Stomach (tissue), 9 donors: Measurements from ENCODE around the gene PCBP3. TPM values are rescaled to one million over a fixed set of nuclear protein-coding genes. Genes with fewer than 3 reads are reported as not detected.

ENCODE experiments used
- DNase-seq, 2 donors: peaks; one replicate each; pipeline versions ENCODE4 v3.0.0 to v3.0.0-alpha.2; 2013 to 2019
- H3K27ac ChIP-seq, 5 donors: fragments of 200-600 bp in 4 of 5; sonication (generic) in 4 of 5; one replicate each; pipeline ENCODE4 v1.5.1; 2013 to 2019; ENCODE audit warnings: mild to moderate bottlenecking in 1 of 5, moderate library complexity in 1 of 5
- H3K27me3 ChIP-seq, 3 donors: fragments of 200-600 bp; sonication (generic); one replicate each; pipeline ENCODE4 v1.5.1; 2017 to 2019; ENCODE audit warnings: mixed run types in 1 of 3
- H3K36me3 ChIP-seq, 4 donors: fragments of 200-600 bp; sonication (generic); 1 replicate in 3 of 4; 2 replicates in 1 of 4; pipeline ENCODE4 v1.5.1; 2016 to 2019
- H3K4me1 ChIP-seq, 4 donors: fragments of 200-600 bp; sonication (generic); one replicate each; pipeline ENCODE4 v1.5.1; 2016 to 2019
- H3K4me3 ChIP-seq, 4 donors: fragments of 200-600 bp; sonication (generic) in 3 of 4; one replicate each; pipeline ENCODE4 v1.5.1; 2016 to 2019; ENCODE audit warnings: mild to moderate bottlenecking in 1 of 4
- H3K9me3 ChIP-seq, 4 donors: fragments of 200-600 bp; sonication (generic); one replicate each; pipeline ENCODE4 v1.5.1; 2016 to 2019
- CTCF ChIP-seq, 7 experiments: fragments of 450-650 bp in 4 of 7; fragments of 200-600 bp in 3 of 7; sonication (generic) in 3 of 7; IDR thresholded peaks; one replicate each; pipeline ENCODE4 v1.5.1; 2016 to 2019; ENCODE audit warnings: antibody characterized with exemption in 7 of 7, control low read depth in 2 of 7, mild to moderate bottlenecking in 1 of 7
- EP300 ChIP-seq: sonication (generic); formaldehyde crosslinking; IDR thresholded peaks from one replicate; pipeline ENCODE4 v1.6.1; 2017; ENCODE audit warnings: antibody characterized with exemption
- POLR2A ChIP-seq, 4 donors: fragments of 450-650 bp; IDR thresholded peaks; one replicate each; pipeline ENCODE4 v1.6.1; 2016; ENCODE audit warnings: antibody characterized with exemption in 4 of 4, control low read depth in 2 of 4, mild to moderate bottlenecking in 1 of 4, moderate library complexity in 1 of 4
- POLR2AphosphoS5 ChIP-seq, 3 donors: sonication (generic); formaldehyde crosslinking; IDR thresholded peaks; one replicate each; pipeline ENCODE4 v1.6.1; 2016; ENCODE audit warnings: antibody characterized with exemption in 3 of 3
- WGBS, 5 donors: extraction: QIAGEN DNeasy Blood & Tissue Kit in 3 of 5; methylation state at CpG; one replicate each; pipeline versions ENCODE4 v1.1.5 to v1.1.7; 2013 to 2018; 5-methylcytosine and 5-hydroxymethylcytosine counted together
- intact Hi-C: fragments of 100-400 bp; cut with DNase I; formaldehyde crosslinking; loops from one replicate; pipeline ENCODE4 v1.15.1; 2023; ENCODE audit warnings: low total_unique reads
- polyA plus RNA-seq, 3 donors: library from polyadenylated mRNA; stranded (reverse); fragments of 200-250 nt; gene quantifications; one replicate each; pipeline ENCODE4 v1.2.3, GENCODE V29; 2013
- total RNA-seq, 5 donors: library from RNA; depleted of rRNA; stranded (reverse); fragments of >200 nt; gene quantifications; one replicate each; pipeline versions ENCODE4 v1.1.0 to v1.2.3, GENCODE V29; 2014 to 2016
- donor health status: healthy with polysubstance abuse.
- donor health status: Bipolar disorder and iron deficiency.
- donor health status: healthy.

PCBP3 gene
- total and polyA plus RNA-seq, 8 donors: 1.8 to 10.9 (median 3.3) TPM; not detected in 3

GRCh38 chr21:45841033-45841432, 197.5 kb downstream of the PCBP3 start:
- TF ChIP-seq CTCF (IDR thresholded peaks at IDR 0.05): no peak
- no peak for DNase-seq
- 86 to 98% (median 95%) methylated on average over 8 of the region's 8 CpGs for WGBS, 5 donors
- Histone ChIP-seq H3K27ac (no peak overlapping the region), H3K9me3 (peaks cover 0 to 20% (median 15%) of the 10 kb centered on the region in 4 donors), H3K27me3 (no peaks in the 10 kb centered on the region), H3K4me1 (no peaks in the 10 kb centered on the region), H3K36me3 (no peaks in the 10 kb centered on the region), H3K4me3 (no peak overlapping the region)
- intact Hi-C loops: no loop called here

GRCh38 chr21:45843426-45843825, 199.9 kb downstream of the PCBP3 start:
- H3K4me1 ChIP-seq: peaks cover 0 to 5% (median 0%) of the 10 kb centered on the region in 4 donors
- intact Hi-C loops: no loop called here
- H3K27me3 ChIP-seq: no peaks in the 10 kb centered on the region
- DNase-seq: no peak
- TF ChIP-seq POLR2A (IDR thresholded peaks at IDR 0.05) (no peak), POLR2AphosphoS5 (IDR thresholded peaks at IDR 0.05) (no peak), EP300 (no peak), CTCF (IDR thresholded peaks at IDR 0.05) (no peak)
- WGBS, 5 donors: 72 to 82% (median 77%) methylated on average over 2 of the region's 2 CpGs
- H3K9me3 ChIP-seq: peaks cover 0 to 20% (median 15%) of the 10 kb centered on the region in 4 donors
- no peak overlapping the region for H3K27ac ChIP-seq
- H3K4me3 ChIP-seq: no peak overlapping the region
- H3K36me3 ChIP-seq: no peaks in the 10 kb centered on the region

- 70 to 87% (median 81%) methylated on average over 4 to 8 of the region's 8 CpGs for WGBS, 5 donors
- H3K27me3 ChIP-seq: no peaks in the 10 kb centered on the region
- peaks cover 0 to 5% (median 0%) of the 10 kb centered on the region in 4 donors for H3K4me1 ChIP-seq
- intact Hi-C loops: no loop called here
- TF ChIP-seq CTCF (IDR thresholded peaks at IDR 0.05) (no peak), POLR2A (IDR thresholded peaks at IDR 0.05) (no peak), POLR2AphosphoS5 (IDR thresholded peaks at IDR 0.05) (no peak), EP300 (no peak)
- no peak overlapping the region for H3K4me3 ChIP-seq
- peaks cover 0 to 20% (median 15%) of the 10 kb centered on the region in 4 donors for H3K9me3 ChIP-seq
- H3K27ac ChIP-seq: no peak overlapping the region
- DNase-seq: no peak
- H3K36me3 ChIP-seq: no peaks in the 10 kb centered on the region
Observed at GRCh38 chr21:45844181-45844580, 200.7 kb downstream of the PCBP3 start.

GRCh38 chr21:45845063-45845769, 201.7 kb downstream of the PCBP3 start:
- Histone ChIP-seq H3K27ac (no peak overlapping the region), H3K9me3 (peaks cover 0 to 20% (median 15%) of the 10 kb centered on the region in 4 donors), H3K36me3 (no peaks in the 10 kb centered on the region), H3K27me3 (peaks cover 0 to 7% (median 0%) of the 10 kb centered on the region in 3 donors), H3K4me3 (no peak overlapping the region), H3K4me1 (peaks cover 0 to 5% (median 0%) of the 10 kb centered on the region in 4 donors)
- no peak for TF ChIP-seq CTCF (IDR thresholded peaks at IDR 0.05)
- TF ChIP-seq EP300: no peak
- TF ChIP-seq POLR2AphosphoS5 (IDR thresholded peaks at IDR 0.05): no peak
- no peak for TF ChIP-seq POLR2A (IDR thresholded peaks at IDR 0.05)
- DNase-seq: peak in 1 of 2 donors; percentile 3
- WGBS, 5 donors: 85 to 90% (median 89%) methylated on average over 12 of the region's 12 CpGs
- intact Hi-C loops: no loop called here
